Activated CD4-positive, alpha-beta T cell treated with anti-CD3 and anti-CD28 coated beads for 1 hour (primary cell): ENCODE results near the gene PODXL2.
"Not testable (repeated sequence)": the region's sequence is repeated elsewhere in the genome, so short reads cannot be mapped to it uniquely, and the experiment has no call there.

Experiments
- DNase-seq: peaks from one replicate; pipeline ENCODE4 v3.0.0-alpha.2; 2020

Gene PODXL2

DNA sequence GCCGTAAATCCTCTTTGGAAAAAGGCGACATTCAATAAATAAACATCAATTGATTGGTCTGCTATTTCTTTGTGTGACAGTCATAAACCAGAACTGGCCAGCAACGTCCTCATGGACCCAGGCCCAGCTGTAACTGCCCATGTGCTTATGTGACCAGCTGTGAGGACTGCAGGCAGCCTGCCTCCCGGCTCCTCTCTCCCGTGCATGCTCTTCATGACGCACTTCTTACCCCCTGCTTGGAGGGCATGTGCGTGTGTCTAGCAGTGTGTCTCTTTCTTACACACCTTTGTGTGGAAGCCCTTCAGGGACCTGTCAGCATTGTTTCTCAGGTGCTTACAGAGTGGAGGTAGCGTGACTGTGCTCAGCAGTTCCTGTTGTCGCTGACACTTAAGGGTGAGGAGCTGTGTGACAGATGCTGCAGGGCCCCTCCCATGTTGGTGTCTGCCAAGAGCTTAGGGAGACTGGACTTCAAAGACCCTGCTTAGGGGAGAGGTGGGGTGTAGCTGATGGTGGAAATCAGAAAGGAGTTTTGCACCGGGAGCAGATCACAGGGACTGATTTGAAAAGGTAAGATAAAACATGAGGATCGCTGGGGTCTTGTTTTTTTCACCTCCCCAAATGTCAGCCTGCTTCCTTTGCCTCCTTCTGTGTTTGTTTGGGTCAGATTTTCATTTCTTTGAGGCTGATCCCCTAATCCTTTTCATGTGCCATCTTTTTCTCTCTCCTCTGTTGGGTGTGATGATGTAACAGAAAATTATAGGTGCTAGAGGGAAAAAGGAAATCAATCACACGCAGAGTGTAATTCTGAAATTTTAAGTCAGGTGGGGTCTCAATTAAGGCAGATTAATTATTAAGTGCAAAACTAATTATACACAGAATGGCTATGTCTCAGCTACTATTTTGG is 2.1 kb downstream of the PODXL2 start:
- DNase-seq: no peak

DNA sequence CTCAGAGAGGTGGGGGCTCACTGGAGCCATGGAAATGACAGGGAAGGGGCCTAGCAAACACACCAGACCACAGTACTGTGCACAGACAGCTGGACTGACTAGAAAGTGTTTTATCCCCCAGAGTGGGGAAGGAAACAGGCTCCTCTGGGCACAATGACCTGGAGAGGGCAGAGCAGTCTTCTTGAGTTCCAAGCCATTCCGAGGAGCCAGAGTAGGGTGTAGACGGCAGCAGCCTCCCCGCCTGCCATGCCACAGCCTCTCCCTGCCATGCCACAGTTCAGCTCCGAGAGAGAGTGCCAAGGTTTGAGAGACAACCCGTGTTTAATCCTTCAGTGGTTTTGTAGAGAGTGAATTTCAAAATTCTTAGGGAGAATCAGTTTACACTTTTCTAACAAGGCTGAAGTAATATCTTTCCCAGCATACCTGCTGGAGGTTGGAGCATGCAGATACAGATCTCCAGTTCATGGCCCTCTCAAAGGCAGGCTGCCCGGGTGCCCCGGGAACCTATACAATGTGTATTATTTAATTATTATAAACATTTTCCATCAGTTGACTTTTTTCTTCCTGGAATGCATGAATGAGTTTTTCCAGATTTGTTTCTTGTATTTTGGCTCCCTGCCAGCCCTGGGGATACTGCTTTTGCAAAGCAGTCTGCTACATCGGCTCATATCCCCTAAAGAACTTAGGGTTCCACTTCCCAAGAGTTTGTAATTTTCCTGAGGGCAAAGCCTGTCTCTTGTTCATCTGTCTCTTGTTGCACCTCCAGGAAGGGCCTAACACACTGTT is 3.2 kb downstream of the PODXL2 start:
- no peak for DNase-seq

DNA sequence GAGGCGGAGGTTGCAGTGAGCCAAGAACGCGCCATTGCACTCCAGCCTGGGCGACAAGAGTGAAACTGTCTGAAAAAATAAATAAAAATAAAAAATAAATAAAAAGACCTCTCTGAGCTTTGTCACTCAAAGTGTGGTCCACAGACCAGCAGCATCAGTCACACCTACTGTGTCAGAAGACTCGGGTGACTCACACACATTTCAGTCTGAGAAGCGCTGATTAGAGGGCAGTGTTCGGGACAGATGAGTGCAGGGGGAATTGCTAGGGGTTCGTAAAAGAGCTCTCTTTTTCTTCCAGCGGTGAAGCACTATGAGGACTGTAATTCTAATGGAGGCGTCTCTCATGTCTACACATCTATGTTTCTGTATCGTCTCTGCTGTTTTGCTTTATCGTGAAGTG is 5.7 kb downstream of the PODXL2 start:
- no peak for DNase-seq

DNA sequence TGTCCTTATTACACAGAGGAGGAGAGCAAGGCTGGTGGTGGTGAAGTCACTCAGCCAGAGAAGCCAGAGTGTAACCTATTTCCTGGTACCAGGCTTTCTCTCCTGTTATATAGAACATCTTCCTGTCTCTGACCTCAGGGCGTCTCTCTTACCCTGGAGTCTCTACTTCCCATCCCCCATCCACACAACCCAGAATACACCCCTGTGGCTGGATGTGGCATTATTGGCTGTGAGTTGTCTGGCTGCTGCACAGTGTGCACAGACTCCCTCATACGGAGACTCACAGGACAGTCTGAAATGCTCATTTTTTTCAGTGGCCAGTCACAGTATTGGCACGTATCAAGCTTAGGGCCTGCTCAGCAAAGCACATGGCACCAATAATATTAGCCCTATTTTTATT is 8.6 kb downstream of the PODXL2 start:
- DNase-seq: no peak

DNA sequence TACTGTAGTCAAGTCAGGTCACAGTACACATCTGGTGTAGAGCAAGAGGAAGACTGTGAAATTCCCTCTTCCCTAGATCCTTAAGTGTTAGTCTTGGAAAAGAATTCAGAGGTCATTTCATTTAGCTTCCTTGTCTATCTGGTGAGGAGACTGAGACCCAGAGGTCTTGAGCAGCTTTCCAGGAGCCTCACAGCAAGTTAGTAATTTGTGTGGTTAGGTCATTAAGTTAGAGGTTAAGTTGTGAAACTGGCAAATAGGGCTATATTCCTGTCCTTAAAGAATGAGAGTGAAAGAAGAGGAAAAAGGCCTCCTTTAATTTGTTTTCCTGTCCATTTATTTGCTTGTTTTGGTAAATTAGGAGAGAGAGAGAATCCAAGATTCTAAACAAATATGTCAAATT is 9.0 kb downstream of the PODXL2 start:
- no peak for DNase-seq

DNA sequence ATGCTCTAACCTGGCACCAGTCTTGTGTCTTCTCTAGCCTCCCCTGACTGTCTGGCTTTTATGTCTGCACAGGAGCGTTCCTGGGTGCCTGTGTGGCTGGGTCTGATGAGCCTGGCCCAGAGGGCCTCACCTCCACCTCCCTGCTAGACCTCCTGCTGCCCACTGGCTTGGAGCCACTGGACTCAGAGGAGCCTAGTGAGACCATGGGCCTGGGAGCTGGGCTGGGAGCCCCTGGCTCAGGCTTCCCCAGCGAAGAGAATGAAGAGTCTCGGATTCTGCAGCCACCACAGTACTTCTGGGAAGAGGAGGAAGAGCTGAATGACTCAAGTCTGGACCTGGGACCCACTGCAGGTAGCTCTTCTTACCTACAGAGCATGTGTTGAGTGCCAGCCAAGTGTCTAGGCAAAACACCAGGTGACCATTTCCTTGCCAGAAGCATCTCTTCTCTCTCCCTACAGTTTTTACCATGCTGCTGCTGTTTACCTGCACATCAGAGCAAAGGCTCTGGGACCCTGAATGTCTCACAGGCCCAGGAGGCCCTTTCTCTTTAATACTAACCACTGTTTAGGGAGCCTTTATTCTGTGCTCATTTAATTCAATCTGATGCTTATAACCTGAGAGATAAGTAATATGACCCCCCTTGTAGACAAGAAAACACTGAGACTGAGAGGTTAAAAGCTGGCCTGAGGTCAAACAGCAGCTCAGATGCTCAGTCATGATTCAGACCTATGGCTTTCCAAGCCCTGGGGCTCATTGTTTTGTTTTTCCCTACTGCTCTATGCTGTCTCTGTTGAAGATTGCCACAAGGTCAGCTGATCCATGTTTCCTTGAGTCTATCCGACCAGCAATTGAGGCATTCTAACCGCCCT is 10.4 kb downstream of the PODXL2 start:
- no peak for DNase-seq

DNA sequence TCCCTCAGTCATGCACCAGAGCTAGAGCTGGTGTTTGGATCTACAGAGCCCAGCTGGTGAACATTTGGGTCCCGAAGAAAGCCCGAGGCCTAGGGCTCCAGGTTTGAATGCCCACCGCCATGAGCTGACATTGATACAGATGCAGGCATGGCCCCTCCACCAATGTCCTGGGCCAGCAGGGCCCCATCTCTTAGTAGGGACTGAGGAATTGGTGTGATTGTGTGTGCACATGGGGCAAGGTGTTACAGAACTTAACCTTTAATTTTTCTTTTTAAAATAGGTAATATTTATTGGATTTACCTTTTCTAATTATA is 11.0 kb downstream of the PODXL2 start:
- no peak for DNase-seq

DNA sequence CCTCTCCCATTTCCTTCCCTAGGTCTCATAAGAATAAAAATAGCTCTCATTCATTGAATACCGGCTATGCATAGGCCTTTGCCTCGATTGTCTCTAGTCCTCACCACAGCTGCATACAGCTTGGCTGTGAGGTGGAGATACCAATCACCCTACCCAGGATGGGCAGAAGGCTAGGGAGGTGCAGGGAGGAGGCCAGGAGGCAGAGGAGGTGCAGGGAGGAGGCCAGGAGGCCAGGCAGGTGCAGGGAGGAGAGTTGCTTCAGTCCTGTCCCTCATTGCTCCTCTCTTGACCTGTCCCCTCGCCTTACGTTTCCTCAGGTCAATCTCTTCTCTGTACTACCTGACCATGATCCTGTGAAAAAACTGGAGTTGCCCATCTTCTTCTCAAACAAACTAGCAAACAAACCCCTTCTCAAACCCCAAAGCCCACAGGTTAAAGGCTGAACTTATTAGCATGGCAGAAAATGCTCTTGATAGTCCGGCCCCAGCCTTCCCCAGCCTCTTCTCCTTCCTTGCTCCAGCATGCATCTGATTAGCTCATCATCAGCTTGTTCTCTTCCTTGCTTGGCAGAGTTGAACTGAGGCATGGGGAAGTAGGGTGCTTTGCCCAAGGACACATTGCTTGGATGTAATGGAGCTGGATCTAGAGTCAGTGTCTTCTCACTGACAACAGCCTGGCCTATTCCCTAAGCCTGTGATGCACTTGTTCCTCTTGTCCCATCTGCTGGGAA is 15.8 kb downstream of the PODXL2 start:
- no peak for DNase-seq

DNA sequence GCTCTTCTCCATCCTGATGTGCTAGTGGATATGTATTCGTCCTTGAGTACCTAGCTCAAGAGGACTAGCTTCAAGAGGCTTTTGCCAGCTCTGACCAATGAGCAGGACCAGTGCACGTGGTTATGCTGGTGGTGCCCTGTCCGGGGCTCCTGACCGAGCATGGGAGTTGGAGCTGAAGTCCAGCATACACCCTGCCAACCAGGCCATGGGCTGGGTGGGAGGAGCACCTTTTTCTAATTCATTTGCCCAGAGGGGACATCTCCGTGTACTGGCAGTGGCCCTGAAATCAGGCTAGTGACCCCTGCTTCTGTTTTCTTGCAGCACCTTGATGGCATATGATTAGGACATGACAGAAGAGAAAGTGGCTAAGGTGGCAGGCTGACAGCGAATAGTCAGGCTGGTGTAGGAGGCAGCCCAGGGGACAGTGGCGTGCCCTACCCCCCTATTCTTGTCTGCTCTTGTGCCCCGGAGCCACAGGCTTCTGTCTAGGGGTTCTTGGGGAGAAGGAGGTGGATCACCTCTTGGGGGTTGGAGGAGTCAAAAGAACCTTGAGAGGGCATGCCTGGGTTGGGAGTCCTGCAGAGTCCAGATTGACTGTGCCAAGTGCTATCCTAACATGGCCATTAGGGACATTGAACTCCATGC is 16.5 kb downstream of the PODXL2 start:
- no peak for DNase-seq

DNA sequence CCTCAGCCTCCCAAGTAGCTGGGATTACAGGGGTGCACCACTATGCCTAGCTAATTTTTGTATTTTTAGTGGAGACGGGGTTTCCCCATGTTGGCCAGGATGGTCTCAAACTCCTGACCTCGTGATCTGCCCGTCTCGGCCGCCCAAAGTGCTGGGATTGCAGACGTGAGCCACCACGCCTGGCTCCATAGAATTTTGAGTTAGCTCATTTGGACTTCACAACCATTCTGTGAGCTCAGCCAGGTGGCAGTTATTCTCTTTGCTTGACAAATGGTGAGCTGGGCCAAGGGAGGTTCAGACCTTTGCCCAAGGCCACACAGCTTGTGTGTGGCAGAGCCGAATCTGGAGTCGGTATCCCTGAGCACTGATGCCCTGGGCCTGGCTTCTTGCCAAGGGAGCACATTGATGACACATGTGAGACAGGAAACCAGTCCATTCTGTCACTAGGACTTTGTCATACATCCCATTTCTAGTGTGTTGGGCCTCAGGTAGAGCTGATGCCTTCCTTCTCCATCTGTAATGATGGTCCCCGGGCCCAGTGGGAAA is 17.6 kb downstream of the PODXL2 start:
- DNase-seq: no peak

DNA sequence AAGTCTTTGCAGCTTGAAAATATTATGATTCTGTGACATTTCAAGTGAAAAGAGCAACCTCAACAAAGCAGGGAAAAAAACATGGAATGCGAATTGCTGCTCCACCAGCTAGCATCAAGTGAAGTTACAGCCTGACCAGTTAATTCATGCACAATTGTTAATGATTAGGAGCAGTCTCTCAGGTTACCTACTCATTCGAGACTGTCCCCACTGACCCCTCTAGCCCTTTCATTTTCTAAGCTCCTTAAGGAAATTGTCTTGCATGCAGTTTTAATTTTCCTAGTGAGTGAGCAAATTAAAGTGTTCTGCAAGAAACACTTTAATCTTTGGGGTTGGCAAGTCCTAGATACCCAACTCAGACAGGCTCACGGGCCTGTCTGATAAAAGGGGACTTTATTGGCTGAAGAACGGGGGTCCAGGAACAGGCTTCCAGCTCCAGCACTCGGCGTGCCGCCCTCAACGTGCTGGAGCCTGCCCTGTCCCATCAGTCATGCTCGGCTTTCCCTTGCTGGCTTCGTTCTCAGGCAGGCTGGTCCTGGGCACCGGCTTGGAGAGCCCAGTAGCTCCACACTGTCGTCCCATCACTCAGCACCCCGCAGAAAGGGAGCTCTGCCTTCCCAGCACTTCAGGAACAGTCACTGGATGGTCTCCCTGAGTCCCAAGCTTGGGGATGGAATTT is 18.3 kb downstream of the PODXL2 start:
- no peak for DNase-seq

DNA sequence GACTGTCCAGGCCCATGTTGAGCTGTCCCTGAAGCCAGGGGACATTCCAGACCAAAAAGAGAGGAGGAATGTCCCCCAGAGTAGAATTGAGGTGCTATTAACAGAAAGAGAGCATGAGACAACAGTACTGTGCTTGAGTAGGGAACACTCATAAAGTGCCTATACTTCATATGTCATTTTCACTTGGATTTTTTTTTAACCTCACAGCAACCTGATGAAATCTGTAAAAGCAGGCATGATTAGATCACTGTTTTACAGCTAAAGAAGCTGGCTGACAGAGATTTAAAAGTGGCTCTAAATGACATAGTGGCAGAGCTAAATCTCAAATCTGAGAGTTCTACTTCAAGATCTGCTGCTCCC is 18.8 kb downstream of the PODXL2 start:
- DNase-seq: no peak

DNA sequence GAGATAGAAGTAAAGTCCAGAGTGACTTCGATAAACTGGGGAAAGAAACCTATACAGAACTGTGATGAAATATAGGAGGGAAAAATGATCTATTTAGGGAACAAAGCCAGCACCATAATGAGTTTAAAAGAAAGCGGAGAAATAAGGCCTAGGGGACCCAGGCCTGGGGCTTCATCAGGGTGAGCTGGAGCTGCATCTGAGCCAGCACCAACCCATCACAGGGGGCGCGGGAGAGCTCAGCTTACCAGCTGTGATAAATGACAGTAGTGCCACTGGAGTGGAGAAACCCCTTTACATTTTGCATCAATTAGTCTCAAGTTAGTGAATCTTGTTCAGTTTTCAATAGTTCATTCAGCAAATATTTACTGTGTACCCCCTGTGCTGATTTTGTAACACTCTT is 21.3 kb downstream of the PODXL2 start:
- DNase-seq: no peak

DNA sequence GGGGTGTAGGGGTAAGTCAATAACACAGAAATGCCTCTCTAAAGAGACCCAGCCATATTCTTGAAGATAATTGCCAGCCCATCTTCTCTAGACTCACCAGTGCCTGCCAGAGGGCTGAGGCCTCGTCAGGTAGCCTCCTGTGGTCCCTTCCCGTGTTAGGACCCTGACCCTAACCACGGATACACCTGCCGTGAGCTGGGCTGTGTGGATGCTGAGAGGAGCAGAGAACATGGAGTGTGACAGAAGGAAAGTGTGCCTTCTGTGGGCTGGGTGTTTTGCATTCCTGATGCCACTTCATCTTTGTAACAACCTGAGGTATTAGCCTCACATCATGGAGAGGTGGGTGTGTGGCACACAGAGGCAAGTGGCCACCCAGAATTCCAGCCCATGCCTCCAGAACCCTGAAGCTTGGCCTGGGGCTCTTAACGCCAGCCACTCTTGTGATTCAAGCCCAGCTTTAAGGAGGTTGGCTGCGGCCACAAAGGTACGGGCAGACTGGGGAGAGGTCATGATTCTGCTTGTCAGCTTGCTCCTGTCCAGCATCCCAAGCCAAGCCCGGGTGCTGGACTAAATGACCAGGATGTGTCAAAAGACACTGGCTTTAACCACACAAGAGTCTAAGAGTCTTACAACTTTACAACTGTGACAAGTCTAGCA is 22.7 kb downstream of the PODXL2 start:
- no peak for DNase-seq

DNA sequence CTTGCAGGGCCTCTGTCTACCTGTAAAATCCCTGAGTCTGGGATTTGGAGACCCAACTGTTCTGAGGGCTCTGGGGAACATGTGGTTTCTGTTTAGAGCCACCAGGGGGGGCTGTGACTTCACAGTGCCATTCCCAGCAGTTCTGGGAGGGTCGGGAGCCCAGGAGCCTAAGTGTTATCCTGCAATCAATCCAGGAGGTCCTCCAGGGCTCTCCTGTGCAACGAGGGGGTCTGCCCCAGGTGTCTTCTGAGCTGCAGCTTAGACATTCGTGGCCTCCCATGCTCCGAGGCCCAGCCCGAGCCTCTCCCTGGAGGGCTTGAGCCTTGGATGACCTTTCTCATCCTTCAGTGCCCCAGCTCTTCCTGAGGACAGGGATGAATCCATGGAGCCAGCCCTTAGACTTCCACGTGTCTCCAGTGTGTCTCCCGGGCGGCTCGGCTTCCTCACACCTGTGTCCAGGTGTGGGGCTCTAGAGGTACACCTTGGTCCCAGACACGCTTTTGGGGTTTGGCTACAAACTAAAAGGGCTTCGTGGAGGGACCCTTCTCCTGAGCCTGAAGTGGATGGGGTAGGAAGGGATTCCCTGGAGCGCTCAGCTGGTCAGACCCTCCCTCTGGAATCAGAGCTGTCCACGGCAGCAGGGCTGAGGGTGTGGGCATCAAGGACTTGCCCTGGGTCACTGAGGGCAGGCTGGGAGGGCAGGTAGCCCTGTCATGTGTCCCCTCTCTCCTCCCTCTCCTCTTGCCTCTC is 23.4 kb downstream of the PODXL2 start:
- no peak for DNase-seq

DNA sequence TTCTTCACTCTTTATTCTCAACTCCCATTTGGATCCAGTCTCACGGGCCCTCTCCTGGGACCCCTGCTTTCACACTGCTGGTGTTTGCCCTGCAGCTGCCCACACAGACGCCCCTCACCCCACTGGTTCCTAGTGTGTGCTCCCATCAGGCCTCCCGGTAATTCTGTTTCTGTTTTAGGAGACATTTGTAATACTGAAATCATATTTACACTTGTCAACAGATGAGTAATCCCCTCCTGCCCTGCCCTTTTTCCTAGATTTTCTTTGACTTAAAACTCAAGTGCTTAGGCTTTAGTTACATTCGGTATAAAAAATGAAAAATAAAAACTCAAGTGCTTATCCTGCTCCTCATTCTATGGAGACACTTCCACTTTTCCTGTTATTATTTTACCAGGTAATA is 25.4 kb downstream of the PODXL2 start:
- DNase-seq: no peak

DNA sequence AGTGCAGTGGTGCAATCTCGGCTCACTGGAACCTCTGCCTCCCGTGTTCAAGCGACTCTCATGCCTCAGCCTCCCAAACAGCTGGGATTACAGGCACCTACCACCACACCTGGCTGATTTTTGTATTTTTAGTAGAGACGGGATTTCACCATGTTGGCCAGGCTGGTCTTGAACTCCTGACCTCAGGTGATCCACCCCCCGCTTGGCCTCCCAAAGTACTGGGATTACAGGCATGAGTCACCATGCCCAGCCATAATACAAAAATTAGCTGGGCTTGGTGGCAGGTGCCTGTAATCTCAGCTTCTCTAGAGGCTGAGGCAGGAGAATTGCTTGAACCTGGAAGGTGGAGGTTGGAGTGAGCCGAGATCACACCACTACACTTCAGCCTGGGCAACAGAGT is 26.0 kb downstream of the PODXL2 start:
- DNase-seq: not testable (repeated sequence)

DNA sequence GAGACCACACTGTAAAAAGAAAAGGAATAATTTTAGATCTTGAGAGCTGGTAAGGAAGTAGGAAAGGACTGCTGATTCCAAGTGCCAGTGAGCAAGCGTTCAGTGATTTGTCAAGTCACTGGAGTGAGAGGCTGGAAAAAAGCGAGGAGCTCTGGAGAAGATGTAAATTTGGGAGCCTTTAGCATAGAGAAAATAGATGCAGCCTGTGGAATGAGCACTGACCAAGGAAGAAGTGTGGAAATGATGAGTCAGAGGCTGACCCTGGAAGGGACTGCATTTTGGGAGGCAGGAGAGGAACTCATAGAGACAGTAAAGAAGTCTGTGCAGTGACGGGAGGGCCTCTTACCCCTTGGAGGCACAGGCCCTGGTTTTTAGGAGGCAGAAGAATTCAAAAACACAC is 26.7 kb downstream of the PODXL2 start:
- no peak for DNase-seq

DNA sequence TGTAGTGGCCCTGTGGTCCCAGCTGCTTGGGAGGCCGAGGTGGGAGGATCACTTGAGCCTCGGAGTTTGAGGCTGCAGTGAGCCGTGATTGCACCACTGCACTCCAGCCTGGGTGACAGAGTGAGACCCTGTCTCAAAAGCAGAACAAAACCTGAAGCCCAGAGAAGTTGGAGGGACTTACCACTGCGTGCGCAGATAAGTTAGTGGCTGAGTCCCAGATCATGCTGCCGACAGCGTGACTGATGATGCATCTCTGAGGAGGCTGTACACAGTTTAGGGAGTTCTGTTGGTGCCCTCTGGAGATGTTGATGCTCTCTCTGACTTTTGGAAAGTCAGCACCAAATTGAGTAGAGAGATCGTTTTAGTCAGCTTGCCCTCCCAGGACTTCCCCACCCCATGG is 27.9 kb downstream of the PODXL2 start:
- no peak for DNase-seq

DNA sequence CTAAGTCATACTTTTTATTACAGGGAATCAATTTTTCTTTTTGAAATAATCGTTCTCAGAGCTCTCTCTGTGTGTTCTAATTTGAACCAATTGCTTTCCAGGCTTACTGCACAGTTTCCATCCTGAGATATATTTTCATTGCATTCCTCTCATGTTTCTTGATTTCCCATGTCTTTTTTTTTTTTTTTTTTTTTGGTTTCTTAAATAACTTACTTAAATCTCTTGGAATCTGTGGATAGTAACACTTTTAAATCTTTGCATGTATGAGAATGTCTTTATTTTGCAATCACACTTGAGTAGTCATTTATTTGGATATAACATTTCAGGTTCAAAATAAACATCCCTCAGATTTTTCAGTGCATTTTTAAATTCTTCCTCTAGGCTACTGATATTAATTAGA is 29.2 kb downstream of the PODXL2 start:
- DNase-seq: no peak
